Mammary epithelial cell (primary cell): ENCODE measurements around the gene ADAMTS17.

ENCODE experiments used
- CTCF ChIP-seq, 2 donors: IDR thresholded peaks in 1 of 2; conservative IDR thresholded peaks in 1 of 2; 2 replicates each; pipeline ENCODE4 v1.5.1; 2011 to 2012; ENCODE audit warnings: inconsistent platforms in 2 of 2, low read length in 2 of 2, mild to moderate bottlenecking in 2 of 2, control low read depth in 1 of 2, low read depth in 1 of 2; ENCODE audit not compliant: insufficient read depth in 1 of 2; ENCODE audit errors: extremely low read depth in 1 of 2
- EZH2 ChIP-seq: IDR thresholded peaks from 2 replicates; pipeline ENCODE4 v1.6.1; 2012; ENCODE audit warnings: low read length, inconsistent platforms, borderline replicate concordance

- TF ChIP-seq CTCF (conservative IDR thresholded peaks at IDR 0.05 in 1 of 2, IDR thresholded peaks at IDR 0.05 in 1 of 2; ENCODE audit: extremely low read depth in 1 of 2, insufficient read depth in 1 of 2, low read depth in 1 of 2, low read length in 2 of 2) (no peak), EZH2 (no peak)
Measured at GRCh38 chr15:100056411-100057072, 285.2 kb downstream of the ADAMTS17 start.
